ENCODE measurements around the gene RAI14. TPM values are rescaled to one million over a fixed set of nuclear protein-coding genes. Genes with fewer than 3 reads are reported as not detected.
"Not testable (repeated sequence)": the region's sequence is repeated elsewhere in the genome, so short reads cannot be mapped to it uniquely, and the experiment has no call there.

Gene RAI14
- total RNA-seq, 3 donors from 2014 or later: 4.8 to 8.7 (median 7.1) TPM

GRCh38 chr5:34735491-34736426 lies 79.6 kb downstream of the RAI14 start:
- H3K9me3 Mint-ChIP-seq: no peaks in the 10 kb centered on the region

GRCh38 chr5:34736445-34737115 lies 80.5 kb downstream of the RAI14 start:
- ATAC-seq: no peak
- no peak overlapping the region for H3K4me3 Mint-ChIP-seq
- H3K4me1 Mint-ChIP-seq (ENCODE audit: low read depth): no peaks in the 10 kb centered on the region
- H3K9me3 Mint-ChIP-seq: no peaks in the 10 kb centered on the region
- no peaks in the 10 kb centered on the region for H3K36me3 Mint-ChIP-seq (ENCODE audit: insufficient read depth)
- no peak for DNase-seq
- peaks cover 4% of the 10 kb centered on the region for H3K27me3 Mint-ChIP-seq (ENCODE audit: low read depth)

More at GRCh38 chr5:34735491-34736426, 79.6 kb downstream of the RAI14 start:
- no peaks in the 10 kb centered on the region for H3K27me3 Mint-ChIP-seq (ENCODE audit: low read depth)
- no peaks in the 10 kb centered on the region for H3K36me3 Mint-ChIP-seq (ENCODE audit: insufficient read depth)
- DNase-seq (no peak), ATAC-seq (no peak)
- H3K4me3 Mint-ChIP-seq: no peak overlapping the region
- H3K4me1 Mint-ChIP-seq (ENCODE audit: low read depth): no peaks in the 10 kb centered on the region

GRCh38 chr5:34737731-34738130 lies 81.6 kb downstream of the RAI14 start:
- H3K4me3 Mint-ChIP-seq: no peak overlapping the region
- H3K36me3 Mint-ChIP-seq (ENCODE audit: insufficient read depth): no peaks in the 10 kb centered on the region
- ATAC-seq: no peak
- DNase-seq: no peak
- peaks cover 4% of the 10 kb centered on the region for H3K27me3 Mint-ChIP-seq (ENCODE audit: low read depth)
- no peaks in the 10 kb centered on the region for H3K4me1 Mint-ChIP-seq (ENCODE audit: low read depth)
- H3K9me3 Mint-ChIP-seq: no peaks in the 10 kb centered on the region

- Mint-ChIP-seq H3K4me1 (ENCODE audit: low read depth) (no peaks in the 10 kb centered on the region), H3K36me3 (ENCODE audit: insufficient read depth) (no peaks in the 10 kb centered on the region), H3K27me3 (ENCODE audit: low read depth) (peaks cover 4% of the 10 kb centered on the region), H3K9me3 (no peaks in the 10 kb centered on the region), H3K4me3 (no peak overlapping the region)
- no peak for DNase-seq
- ATAC-seq: no peak
These were observed 82.3 kb downstream of the RAI14 start for GRCh38 chr5:34738381-34738780.

GRCh38 chr5:34740389-34740806 lies 84.3 kb downstream of the RAI14 start:
- DNase-seq (no peak), ATAC-seq (no peak)
- no peaks in the 10 kb centered on the region for H3K36me3 Mint-ChIP-seq (ENCODE audit: insufficient read depth)
- H3K9me3 Mint-ChIP-seq: no peaks in the 10 kb centered on the region
- peaks cover 4% of the 10 kb centered on the region for H3K27me3 Mint-ChIP-seq (ENCODE audit: low read depth)
- H3K4me3 Mint-ChIP-seq: no peak overlapping the region
- no peaks in the 10 kb centered on the region for H3K4me1 Mint-ChIP-seq (ENCODE audit: low read depth)

- no peak for DNase-seq
- Mint-ChIP-seq H3K27me3 (ENCODE audit: low read depth) (peaks cover 4% of the 10 kb centered on the region), H3K36me3 (ENCODE audit: insufficient read depth) (no peaks in the 10 kb centered on the region), H3K4me1 (ENCODE audit: low read depth) (no peaks in the 10 kb centered on the region), H3K4me3 (no peak overlapping the region), H3K9me3 (no peaks in the 10 kb centered on the region)
- ATAC-seq: no peak
These were observed 85.9 kb downstream of the RAI14 start for GRCh38 chr5:34742061-34742460.

GRCh38 chr5:34743878-34744277 lies 87.8 kb downstream of the RAI14 start:
- Mint-ChIP-seq H3K4me1 (ENCODE audit: low read depth) (no peaks in the 10 kb centered on the region), H3K27me3 (ENCODE audit: low read depth) (peaks cover 4% of the 10 kb centered on the region), H3K36me3 (ENCODE audit: insufficient read depth) (no peaks in the 10 kb centered on the region), H3K4me3 (no peak overlapping the region), H3K9me3 (no peaks in the 10 kb centered on the region)
- DNase-seq (no peak), ATAC-seq (no peak)

GRCh38 chr5:34748431-34748830 lies 92.3 kb downstream of the RAI14 start:
- Mint-ChIP-seq H3K27me3 (ENCODE audit: low read depth) (no peaks in the 10 kb centered on the region), H3K36me3 (ENCODE audit: insufficient read depth) (no peaks in the 10 kb centered on the region), H3K9me3 (no peaks in the 10 kb centered on the region), H3K4me3 (no peak overlapping the region), H3K4me1 (ENCODE audit: low read depth) (no peaks in the 10 kb centered on the region)
- DNase-seq: no peak
- no peak for ATAC-seq

GRCh38 chr5:34749431-34749873 lies 93.3 kb downstream of the RAI14 start:
- Mint-ChIP-seq H3K36me3 (ENCODE audit: insufficient read depth) (no peaks in the 10 kb centered on the region), H3K27me3 (ENCODE audit: low read depth) (no peaks in the 10 kb centered on the region), H3K9me3 (no peaks in the 10 kb centered on the region), H3K4me3 (no peak overlapping the region), H3K4me1 (ENCODE audit: low read depth) (no peaks in the 10 kb centered on the region)
- DNase-seq (no peak), ATAC-seq (no peak)

- ATAC-seq (no peak), DNase-seq (no peak)
- no peaks in the 10 kb centered on the region for H3K4me1 Mint-ChIP-seq (ENCODE audit: low read depth)
- H3K36me3 Mint-ChIP-seq (ENCODE audit: insufficient read depth): no peaks in the 10 kb centered on the region
- H3K9me3 Mint-ChIP-seq: no peaks in the 10 kb centered on the region
- no peak overlapping the region for H3K4me3 Mint-ChIP-seq
- H3K27me3 Mint-ChIP-seq (ENCODE audit: low read depth): no peaks in the 10 kb centered on the region
These were observed 94.1 kb downstream of the RAI14 start for GRCh38 chr5:34750206-34750605.

GRCh38 chr5:34751807-34752736 lies 95.9 kb downstream of the RAI14 start:
- Mint-ChIP-seq H3K4me3 (no peak overlapping the region), H3K27me3 (ENCODE audit: low read depth) (no peaks in the 10 kb centered on the region)
- ATAC-seq: no peak

GRCh38 chr5:34753236-34753635 lies 97.1 kb downstream of the RAI14 start:
- not testable (repeated sequence) for H3K4me3 Mint-ChIP-seq; H3K36me3 Mint-ChIP-seq (ENCODE audit: insufficient read depth); H3K9me3 Mint-ChIP-seq; H3K27me3 Mint-ChIP-seq (ENCODE audit: low read depth); DNase-seq; ATAC-seq; H3K4me1 Mint-ChIP-seq (ENCODE audit: low read depth)

More at GRCh38 chr5:34751807-34752736, 95.9 kb downstream of the RAI14 start:
- no peak for DNase-seq
- Mint-ChIP-seq H3K9me3 (no peaks in the 10 kb centered on the region), H3K36me3 (ENCODE audit: insufficient read depth) (no peaks in the 10 kb centered on the region), H3K4me1 (ENCODE audit: low read depth) (no peaks in the 10 kb centered on the region)

- ATAC-seq: no peak
- Mint-ChIP-seq H3K27me3 (ENCODE audit: low read depth) (no peaks in the 10 kb centered on the region), H3K9me3 (no peaks in the 10 kb centered on the region), H3K4me3 (no peak overlapping the region), H3K36me3 (ENCODE audit: insufficient read depth) (no peaks in the 10 kb centered on the region), H3K4me1 (ENCODE audit: low read depth) (no peaks in the 10 kb centered on the region)
- no peak for DNase-seq
These were observed 99.8 kb downstream of the RAI14 start for GRCh38 chr5:34755926-34756325.

Data from activated T-cell treated with anti-CD3 and anti-CD28 coated beads, Interleukin-2, amount 50 U/mL, for 4 hours (primary cell).